ENCODE results near the gene GRIK2.

GRIK2 gene

GRCh38 chr6:101921829-101922450 lies 528.4 kb downstream of the GRIK2 start:
- DNase-seq = no peak

- no peak for DNase-seq
Measured at GRCh38 chr6:101926149-101926925, 532.8 kb downstream of the GRIK2 start.

- DNase-seq = no peak
Measured at GRCh38 chr6:101931766-101932165, 538.3 kb downstream of the GRIK2 start.

- no peak for DNase-seq
Measured at GRCh38 chr6:101932704-101933103, 539.2 kb downstream of the GRIK2 start.

GRCh38 chr6:101935732-101936131 lies 542.2 kb downstream of the GRIK2 start:
- no peak for DNase-seq

GRCh38 chr6:101936516-101936915 lies 543.0 kb downstream of the GRIK2 start:
- no peak for DNase-seq

- no peak for DNase-seq
Measured at GRCh38 chr6:101937108-101937507, 543.6 kb downstream of the GRIK2 start.

GRCh38 chr6:101940391-101940790 lies 546.9 kb downstream of the GRIK2 start:
- DNase-seq = no peak

GRCh38 chr6:101956961-101957360 lies 563.5 kb downstream of the GRIK2 start:
- DNase-seq = no peak

- no peak for DNase-seq
Measured at GRCh38 chr6:101961357-101961756, 567.8 kb downstream of the GRIK2 start.

- no peak for DNase-seq
Measured at GRCh38 chr6:101980924-101981323, 587.4 kb downstream of the GRIK2 start.

- DNase-seq = no peak
Measured at GRCh38 chr6:101986476-101986875, 593.0 kb downstream of the GRIK2 start.

- DNase-seq = no peak
Measured at GRCh38 chr6:101992286-101992685, 598.8 kb downstream of the GRIK2 start.

GRCh38 chr6:101994521-101994920 lies 601.0 kb downstream of the GRIK2 start:
- no peak for DNase-seq

GRCh38 chr6:102015431-102015830 lies 621.9 kb downstream of the GRIK2 start:
- DNase-seq = no peak

GRCh38 chr6:102022281-102022680 lies 628.8 kb downstream of the GRIK2 start:
- no peak for DNase-seq

- DNase-seq = no peak
Measured at GRCh38 chr6:102022803-102023202, 629.3 kb downstream of the GRIK2 start.

GRCh38 chr6:102023977-102024657 lies 630.6 kb downstream of the GRIK2 start:
- no peak for DNase-seq

GRCh38 chr6:102026649-102027048 lies 633.1 kb downstream of the GRIK2 start:
- no peak for DNase-seq

GRCh38 chr6:102028176-102028575 lies 634.7 kb downstream of the GRIK2 start:
- DNase-seq = no peak

GRCh38 chr6:102038964-102039363 lies 645.5 kb downstream of the GRIK2 start:
- DNase-seq = no peak

GRCh38 chr6:102039441-102039840 lies 645.9 kb downstream of the GRIK2 start:
- no peak for DNase-seq

GRCh38 chr6:102051001-102051400 lies 657.5 kb downstream of the GRIK2 start:
- no peak for DNase-seq

- DNase-seq = no peak
Measured at GRCh38 chr6:102051720-102052119, 658.2 kb downstream of the GRIK2 start.
